Uterus (tissue), 2 donors: ENCODE results near the gene CXCL8.

Source experiments
- POLR2A ChIP-seq, 2 donors: fragments of 450-650 bp; IDR thresholded peaks; one replicate each; pipeline ENCODE4 v1.6.1; 2016; ENCODE audit warnings: antibody characterized with exemption in 2 of 2, mild to moderate bottlenecking in 1 of 2, moderate library complexity in 1 of 2
- TF ChIP-seq, protein P1 (sequence below), 4 experiments: fragments of 200-600 bp in 2 of 4; fragments of 450-650 bp in 2 of 4; sonication (generic) in 2 of 4; IDR thresholded peaks; one replicate each; pipeline ENCODE4 v1.5.1; 2016 to 2019; ENCODE audit warnings: antibody characterized with exemption in 4 of 4, mild to moderate bottlenecking in 2 of 4, moderate library complexity in 1 of 4

DNA sequence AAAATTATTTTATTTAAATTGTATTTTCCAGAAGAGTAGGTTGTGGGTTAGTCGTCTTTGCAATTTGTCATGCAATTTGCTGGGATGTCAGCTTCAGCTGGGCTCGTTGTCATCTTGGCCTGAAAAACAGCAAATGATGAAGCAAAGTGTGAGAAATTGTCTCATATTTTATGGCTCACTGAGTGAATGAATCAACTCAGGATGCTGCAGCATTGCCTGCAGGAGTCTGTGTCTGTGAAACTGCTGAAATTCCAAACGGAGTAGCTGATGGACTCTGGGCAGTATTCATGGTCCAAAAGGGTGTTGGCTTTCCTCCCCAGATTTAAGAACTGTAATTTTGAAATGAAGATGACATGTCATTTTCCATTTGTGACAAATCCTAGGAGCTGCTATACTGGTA is 37.2 kb downstream of the CXCL8 start:
- TF ChIP-seq, protein P1, sequence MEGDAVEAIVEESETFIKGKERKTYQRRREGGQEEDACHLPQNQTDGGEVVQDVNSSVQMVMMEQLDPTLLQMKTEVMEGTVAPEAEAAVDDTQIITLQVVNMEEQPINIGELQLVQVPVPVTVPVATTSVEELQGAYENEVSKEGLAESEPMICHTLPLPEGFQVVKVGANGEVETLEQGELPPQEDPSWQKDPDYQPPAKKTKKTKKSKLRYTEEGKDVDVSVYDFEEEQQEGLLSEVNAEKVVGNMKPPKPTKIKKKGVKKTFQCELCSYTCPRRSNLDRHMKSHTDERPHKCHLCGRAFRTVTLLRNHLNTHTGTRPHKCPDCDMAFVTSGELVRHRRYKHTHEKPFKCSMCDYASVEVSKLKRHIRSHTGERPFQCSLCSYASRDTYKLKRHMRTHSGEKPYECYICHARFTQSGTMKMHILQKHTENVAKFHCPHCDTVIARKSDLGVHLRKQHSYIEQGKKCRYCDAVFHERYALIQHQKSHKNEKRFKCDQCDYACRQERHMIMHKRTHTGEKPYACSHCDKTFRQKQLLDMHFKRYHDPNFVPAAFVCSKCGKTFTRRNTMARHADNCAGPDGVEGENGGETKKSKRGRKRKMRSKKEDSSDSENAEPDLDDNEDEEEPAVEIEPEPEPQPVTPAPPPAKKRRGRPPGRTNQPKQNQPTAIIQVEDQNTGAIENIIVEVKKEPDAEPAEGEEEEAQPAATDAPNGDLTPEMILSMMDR (IDR thresholded peaks at IDR 0.05), result no peak
- TF ChIP-seq POLR2A (IDR thresholded peaks at IDR 0.05), result no peak
